Upper lobe of left lung (tissue), 6 donors: ENCODE data around the gene SLC35F3. TPM values are rescaled to one million over a fixed set of nuclear protein-coding genes. Genes with fewer than 3 reads are reported as not detected.

Experiments
- ATAC-seq, 2 donors: fragments of 200-7000 bp; cut with Tn5 transposase; one replicate each; pipeline ENCODE4 v1.9.1; 2022; ENCODE audit warnings: mild to moderate bottlenecking in 2 of 2, moderate library complexity in 2 of 2; ENCODE audit not compliant: low FRiP score in 2 of 2
- DNase-seq, 2 donors: peaks; one replicate each; pipeline ENCODE4 v3.0.0-alpha.2; 2019 to 2020
- H3K27ac ChIP-seq, 4 donors: fragments of 200-600 bp; sonication (generic); one replicate each; pipeline ENCODE4 v1.5.1; 2016 to 2019
- H3K27me3 ChIP-seq, 4 donors: fragments of 200-600 bp; sonication (generic); one replicate each; pipeline ENCODE4 v1.5.1; 2017 to 2019
- H3K36me3 ChIP-seq, 4 donors: fragments of 200-600 bp; sonication (generic); one replicate each; pipeline ENCODE4 v1.5.1; 2016 to 2019
- H3K4me1 ChIP-seq, 4 donors: fragments of 200-600 bp; sonication (generic); one replicate each; pipeline ENCODE4 v1.5.1; 2018 to 2019
- H3K4me3 ChIP-seq, 4 donors: fragments of 200-600 bp; sonication (generic); one replicate each; pipeline ENCODE4 v1.5.1; 2017 to 2019; ENCODE audit warnings: mild to moderate bottlenecking in 2 of 4, moderate library complexity in 1 of 4
- H3K9me3 ChIP-seq, 4 donors: fragments of 200-600 bp; sonication (generic); one replicate each; pipeline ENCODE4 v1.5.1; 2018 to 2019
- EP300 ChIP-seq, 4 donors: sonication (generic); formaldehyde crosslinking; IDR thresholded peaks; one replicate each; pipeline ENCODE4 v1.5.1; 2017; ENCODE audit warnings: antibody characterized with exemption in 4 of 4, control low read depth in 2 of 4
- POLR2A ChIP-seq, 4 donors: fragments of 450-650 bp; IDR thresholded peaks; one replicate each; pipeline ENCODE4 v1.5.1; 2016 to 2017; ENCODE audit warnings: antibody characterized with exemption in 4 of 4, mild to moderate bottlenecking in 2 of 4
- POLR2AphosphoS5 ChIP-seq, 2 donors: sonication (generic); formaldehyde crosslinking; IDR thresholded peaks; one replicate each; pipeline ENCODE4 v1.5.1; 2017; ENCODE audit warnings: antibody characterized with exemption in 2 of 2
- WGBS, 2 donors: methylation state at CpG; one replicate each; pipeline ENCODE4 v1.1.5; 2017 to 2018; 5-methylcytosine and 5-hydroxymethylcytosine counted together
- total RNA-seq, 6 donors: library from RNA; depleted of rRNA in 4 of 6; stranded (reverse); fragments of >200 nt in 4 of 6; gene quantifications; one replicate each; pipeline versions ENCODE4 v1.1.0 to v1.2.1, GENCODE V29; 2016 to 2021
- TF ChIP-seq, protein P1 (sequence below), 6 experiments: fragments of 450-650 bp in 4 of 6; fragments of 200-600 bp in 2 of 6; sonication (generic) in 2 of 6; IDR thresholded peaks; one replicate each; pipeline ENCODE4 v1.5.1; 2016 to 2019; ENCODE audit warnings: antibody characterized with exemption in 6 of 6
- donor health status: DM: no; HTN: no; CAD: no; lungs with moderate emphysema.
- donor health status: DM: no; HTN: yes; CAD: no; lungs with severe emphysema.

Gene SLC35F3
- total RNA-seq, 6 donors from 2014 or later: 0.30 to 1.7 (median 0.40) TPM; not detected in 1

DNA sequence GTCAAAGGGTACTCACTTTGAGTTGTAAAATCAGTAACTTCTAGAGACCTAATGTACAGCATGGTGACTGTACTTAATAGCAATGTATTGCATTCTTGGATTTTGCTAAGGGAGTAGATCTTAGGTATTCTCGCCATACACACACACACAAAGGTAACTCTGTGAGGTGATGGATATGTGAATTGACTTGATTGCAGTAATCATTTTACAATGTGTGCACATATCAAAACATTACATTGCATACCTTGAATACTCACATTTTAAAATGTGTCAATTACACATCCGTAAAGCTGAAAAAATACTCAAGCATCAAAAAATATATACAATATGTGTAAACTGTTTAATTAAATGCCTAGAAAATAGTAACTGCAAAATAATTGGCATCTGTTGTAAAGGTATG is 86.0 kb downstream of the SLC35F3 start:
- 69 to 98% methylated on average over 2 of the region's 2 CpGs for WGBS, 2 donors
- no peaks in the 10 kb centered on the region for H3K4me1 ChIP-seq
- no peak for ATAC-seq

DNA sequence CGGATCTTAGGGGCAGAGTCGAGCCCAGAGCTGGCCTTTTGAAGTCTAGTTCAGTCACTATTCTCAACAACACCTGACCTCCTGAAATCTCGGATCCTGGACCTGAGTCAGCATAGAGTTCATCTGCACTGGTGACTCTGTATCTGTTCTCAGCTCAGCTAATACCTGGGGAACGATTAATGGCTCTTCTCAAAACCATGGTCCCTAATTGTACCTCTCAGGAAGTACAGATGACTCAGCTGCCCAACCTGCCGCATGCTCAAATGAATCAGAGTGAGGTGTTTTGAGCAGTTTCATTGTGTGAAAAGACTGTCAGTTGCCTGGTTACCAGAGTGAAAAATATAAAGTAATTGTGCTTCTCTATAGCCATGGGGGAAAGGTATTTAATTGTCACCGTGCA is 89.2 kb downstream of the SLC35F3 start:
- Histone ChIP-seq H3K27ac (no peak overlapping the region), H3K9me3 (no peaks in the 10 kb centered on the region), H3K4me1 (no peaks in the 10 kb centered on the region), H3K4me3 (no peak overlapping the region), H3K27me3 (no peaks in the 10 kb centered on the region), H3K36me3 (no peaks in the 10 kb centered on the region)
- ATAC-seq (no peak), DNase-seq (no peak)
- 48 to 71% methylated on average over 6 of the region's 6 CpGs for WGBS, 2 donors
- TF ChIP-seq POLR2AphosphoS5 (IDR thresholded peaks at IDR 0.05) (no peak), POLR2A (IDR thresholded peaks at IDR 0.05) (no peak), EP300 (IDR thresholded peaks at IDR 0.05) (no peak)
- TF ChIP-seq, protein P1, sequence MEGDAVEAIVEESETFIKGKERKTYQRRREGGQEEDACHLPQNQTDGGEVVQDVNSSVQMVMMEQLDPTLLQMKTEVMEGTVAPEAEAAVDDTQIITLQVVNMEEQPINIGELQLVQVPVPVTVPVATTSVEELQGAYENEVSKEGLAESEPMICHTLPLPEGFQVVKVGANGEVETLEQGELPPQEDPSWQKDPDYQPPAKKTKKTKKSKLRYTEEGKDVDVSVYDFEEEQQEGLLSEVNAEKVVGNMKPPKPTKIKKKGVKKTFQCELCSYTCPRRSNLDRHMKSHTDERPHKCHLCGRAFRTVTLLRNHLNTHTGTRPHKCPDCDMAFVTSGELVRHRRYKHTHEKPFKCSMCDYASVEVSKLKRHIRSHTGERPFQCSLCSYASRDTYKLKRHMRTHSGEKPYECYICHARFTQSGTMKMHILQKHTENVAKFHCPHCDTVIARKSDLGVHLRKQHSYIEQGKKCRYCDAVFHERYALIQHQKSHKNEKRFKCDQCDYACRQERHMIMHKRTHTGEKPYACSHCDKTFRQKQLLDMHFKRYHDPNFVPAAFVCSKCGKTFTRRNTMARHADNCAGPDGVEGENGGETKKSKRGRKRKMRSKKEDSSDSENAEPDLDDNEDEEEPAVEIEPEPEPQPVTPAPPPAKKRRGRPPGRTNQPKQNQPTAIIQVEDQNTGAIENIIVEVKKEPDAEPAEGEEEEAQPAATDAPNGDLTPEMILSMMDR (IDR thresholded peaks at IDR 0.05): no peak

More for the DNA sequence above, 86.0 kb downstream of the SLC35F3 start:
- no peak for TF ChIP-seq EP300 (IDR thresholded peaks at IDR 0.05)
- TF ChIP-seq POLR2A (IDR thresholded peaks at IDR 0.05): no peak
- TF ChIP-seq, protein P1 (IDR thresholded peaks at IDR 0.05): no peak
- no peak for TF ChIP-seq POLR2AphosphoS5 (IDR thresholded peaks at IDR 0.05)
- Histone ChIP-seq H3K27ac (no peak overlapping the region), H3K4me3 (no peak overlapping the region), H3K36me3 (no peaks in the 10 kb centered on the region), H3K9me3 (no peaks in the 10 kb centered on the region), H3K27me3 (no peaks in the 10 kb centered on the region)
- DNase-seq: no peak

DNA sequence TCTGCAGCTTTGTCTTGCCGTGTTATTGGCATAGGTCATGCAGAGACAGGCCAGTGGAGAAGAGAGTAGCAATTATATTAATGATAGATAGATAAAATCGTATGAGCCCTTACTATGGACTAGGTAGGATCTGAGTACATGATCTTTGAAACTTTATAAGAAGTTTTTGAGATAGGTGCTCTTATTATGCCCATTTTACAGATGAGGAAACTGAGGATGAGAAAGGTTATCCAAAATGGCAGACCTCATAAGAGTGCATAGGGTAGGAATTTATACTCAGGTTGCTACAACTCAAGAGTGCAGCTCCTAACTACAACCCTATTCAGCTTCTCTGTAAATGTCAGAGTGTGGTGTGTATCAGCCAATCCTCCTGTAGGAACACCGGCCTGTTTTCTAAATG is 89.6 kb downstream of the SLC35F3 start:
- Histone ChIP-seq H3K9me3 (no peaks in the 10 kb centered on the region), H3K27ac (no peak overlapping the region), H3K36me3 (no peaks in the 10 kb centered on the region), H3K4me1 (no peaks in the 10 kb centered on the region), H3K4me3 (no peak overlapping the region), H3K27me3 (no peaks in the 10 kb centered on the region)
- DNase-seq: no peak
- WGBS, 2 donors: 82 to 85% methylated on average over 3 of the region's 3 CpGs
- TF ChIP-seq, protein P1 (IDR thresholded peaks at IDR 0.05): no peak
- no peak for TF ChIP-seq EP300 (IDR thresholded peaks at IDR 0.05)
- ATAC-seq: no peak

DNA sequence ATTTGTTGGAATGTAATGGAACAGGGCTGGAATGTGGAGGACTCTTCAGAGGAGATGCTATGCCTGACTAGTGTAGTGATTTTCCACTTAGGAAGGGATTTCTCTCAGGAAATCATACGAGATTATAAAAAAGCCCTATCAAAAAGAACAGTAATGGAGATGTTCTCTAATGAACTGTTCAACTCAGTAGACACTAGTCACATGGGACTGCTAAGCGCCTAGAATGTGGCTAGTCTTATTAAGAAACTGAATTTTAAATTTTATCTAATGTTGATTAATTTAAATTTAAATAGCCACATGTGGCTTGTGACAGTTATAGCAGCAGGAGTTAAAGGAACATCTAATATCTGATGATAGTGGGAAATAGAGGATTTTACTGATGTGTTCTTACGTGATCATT is 94.0 kb downstream of the SLC35F3 start:
- ATAC-seq: no peak
- Histone ChIP-seq H3K27ac (no peak overlapping the region), H3K27me3 (no peaks in the 10 kb centered on the region), H3K9me3 (no peaks in the 10 kb centered on the region), H3K36me3 (no peaks in the 10 kb centered on the region), H3K4me3 (no peak overlapping the region), H3K4me1 (no peaks in the 10 kb centered on the region)
- TF ChIP-seq, protein P1 (IDR thresholded peaks at IDR 0.05): no peak
- TF ChIP-seq POLR2A (IDR thresholded peaks at IDR 0.05): no peak
- no peak for TF ChIP-seq EP300 (IDR thresholded peaks at IDR 0.05)
- no peak for TF ChIP-seq POLR2AphosphoS5 (IDR thresholded peaks at IDR 0.05)
- WGBS, 2 donors: 61 to 74% methylated on average over 3 of the region's 3 CpGs
- no peak for DNase-seq

DNA sequence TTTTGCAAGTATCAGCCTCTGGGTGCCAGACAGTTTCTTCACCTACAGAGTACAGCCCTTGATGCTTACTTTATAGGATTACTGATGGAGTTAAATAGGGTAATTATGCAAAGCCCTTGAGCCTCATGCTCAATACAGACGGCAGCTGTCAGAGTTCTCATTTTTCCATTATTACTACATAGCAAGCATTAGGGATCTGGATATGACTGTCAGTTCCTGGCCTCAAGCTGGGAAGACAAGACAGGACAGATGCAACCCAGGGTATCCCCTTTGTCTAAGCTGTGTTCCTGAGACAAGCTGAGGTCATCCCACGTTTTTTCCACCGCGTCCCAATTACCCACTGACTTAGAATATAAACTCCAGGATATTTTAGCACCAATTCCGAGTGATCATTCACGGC is 94.4 kb downstream of the SLC35F3 start:
- Histone ChIP-seq H3K4me3 (no peak overlapping the region), H3K27me3 (no peaks in the 10 kb centered on the region), H3K9me3 (no peaks in the 10 kb centered on the region), H3K4me1 (no peaks in the 10 kb centered on the region), H3K27ac (no peak overlapping the region), H3K36me3 (no peaks in the 10 kb centered on the region)
- no peak for DNase-seq
- 77 to 87% methylated on average over 6 of the region's 6 CpGs for WGBS, 2 donors
- TF ChIP-seq POLR2AphosphoS5 (IDR thresholded peaks at IDR 0.05) (no peak), POLR2A (IDR thresholded peaks at IDR 0.05) (no peak), EP300 (IDR thresholded peaks at IDR 0.05) (no peak)
- TF ChIP-seq, protein P1 (IDR thresholded peaks at IDR 0.05): no peak
- ATAC-seq: no peak
